ENCODE measurements around the gene RAPSN. TPM values are rescaled to one million over a fixed set of nuclear protein-coding genes. Genes with fewer than 3 reads are reported as not detected.

RAPSN gene
- total RNA-seq, 1 donor from 2014 or later, result 0.42 TPM

DNA sequence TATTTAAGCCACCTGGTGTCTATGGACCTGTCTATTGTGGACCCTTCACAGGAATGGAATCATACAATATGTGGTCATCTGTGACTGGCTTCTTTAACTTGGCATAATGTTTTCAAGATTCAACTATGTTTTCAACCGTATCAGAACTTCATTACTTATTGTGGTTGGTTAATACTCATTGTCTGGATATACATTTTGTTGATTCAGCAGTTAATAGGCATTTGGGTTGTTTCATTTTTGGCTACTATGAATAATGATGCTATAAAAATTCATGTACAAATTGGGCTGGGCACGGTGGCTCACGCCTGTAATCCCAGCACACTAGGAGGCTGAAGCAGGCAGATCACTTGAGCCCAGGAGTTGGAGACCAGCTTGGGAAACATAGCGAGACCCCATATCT, 2.5 kb upstream of the RAPSN start:
- no peak overlapping the region for H3K27ac Mint-ChIP-seq
- H3K4me3 Mint-ChIP-seq, result no peak overlapping the region
- no peaks in the 10 kb centered on the region for H3K9me3 Mint-ChIP-seq
- no peaks in the 10 kb centered on the region for H3K36me3 Mint-ChIP-seq (ENCODE audit: low read depth)
- intact Hi-C loops (cut with micrococcal nuclease), result no loop called here
- peaks cover 6% of the 10 kb centered on the region for H3K4me1 Mint-ChIP-seq
- no peaks in the 10 kb centered on the region for H3K27me3 Mint-ChIP-seq
- no peak for DNase-seq

DNA sequence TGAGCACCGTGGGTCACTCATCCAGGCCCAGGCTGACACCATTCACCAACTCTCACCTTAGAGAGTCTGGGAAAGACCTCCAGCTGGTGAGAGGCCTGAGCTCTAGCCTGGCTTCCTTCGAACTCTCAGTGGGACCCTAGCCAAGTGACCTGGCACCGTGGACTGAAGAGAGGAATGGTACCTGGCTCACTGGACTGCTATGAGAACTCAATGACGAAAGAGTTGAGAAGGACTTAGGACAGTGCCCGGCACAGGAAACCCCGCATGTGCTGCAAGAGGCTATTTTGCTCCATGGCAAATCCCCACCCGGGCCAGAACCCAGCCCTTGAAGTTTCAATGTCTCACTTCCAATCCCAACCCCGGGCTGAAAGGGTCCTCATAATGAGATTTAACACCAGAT, 605 bp upstream of the RAPSN start:
- DNase-seq, result no peak
- Mint-ChIP-seq H3K36me3 (ENCODE audit: low read depth) (no peaks in the 10 kb centered on the region), H3K4me1 (peaks cover 5% of the 10 kb centered on the region), H3K27ac (no peak overlapping the region), H3K27me3 (no peaks in the 10 kb centered on the region), H3K9me3 (no peaks in the 10 kb centered on the region), H3K4me3 (no peak overlapping the region)
- intact Hi-C loops (cut with micrococcal nuclease), result no loop called here

DNA sequence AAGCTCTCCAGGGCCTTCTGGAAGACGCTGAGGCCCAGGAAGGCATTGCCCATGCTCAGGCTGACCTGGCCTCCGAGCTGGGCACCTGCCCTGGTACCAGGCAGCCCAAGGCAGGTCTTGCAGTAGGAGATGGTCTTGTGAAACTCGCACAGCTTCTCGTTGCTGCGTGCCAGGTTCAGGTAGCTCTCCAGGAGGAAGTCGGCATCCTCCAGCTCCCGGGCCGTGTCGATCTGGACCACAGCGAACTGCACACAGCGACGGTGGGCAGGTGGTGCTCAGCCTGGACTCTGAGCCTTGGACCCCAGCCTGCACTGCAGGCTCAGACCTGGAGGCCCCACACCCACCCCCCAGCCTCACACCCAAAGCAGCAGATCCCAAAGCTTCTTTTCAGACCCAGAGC, 1.0 kb downstream of the RAPSN start:
- H3K27ac Mint-ChIP-seq, result no peak overlapping the region
- intact Hi-C loops (cut with micrococcal nuclease), result no loop called here
- H3K27me3 Mint-ChIP-seq, result no peaks in the 10 kb centered on the region
- H3K36me3 Mint-ChIP-seq (ENCODE audit: low read depth), result no peaks in the 10 kb centered on the region
- H3K4me3 Mint-ChIP-seq, result no peak overlapping the region
- no peaks in the 10 kb centered on the region for H3K9me3 Mint-ChIP-seq
- DNase-seq, result no peak
- H3K4me1 Mint-ChIP-seq, result peaks cover 2% of the 10 kb centered on the region

DNA sequence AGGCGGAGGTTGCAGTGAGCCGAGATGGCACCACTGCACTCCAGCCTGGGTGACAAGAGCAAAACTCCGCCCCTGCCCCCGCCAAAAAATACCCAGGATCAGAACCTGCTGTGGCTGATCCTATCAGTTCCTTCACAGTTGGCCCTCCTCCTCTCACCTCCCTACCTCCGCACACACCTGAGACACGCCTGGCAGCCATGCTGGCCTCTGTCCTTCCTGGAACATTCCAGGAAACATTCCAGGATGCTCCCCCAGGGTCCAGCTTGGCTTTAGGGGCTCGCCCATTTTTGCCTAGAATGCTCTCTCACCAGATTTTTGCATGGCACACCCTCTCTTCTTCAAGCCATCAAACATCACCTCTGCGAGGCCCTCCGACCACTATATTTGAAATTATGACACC, 2.1 kb downstream of the RAPSN start:
- peaks cover 2% of the 10 kb centered on the region for H3K4me1 Mint-ChIP-seq
- H3K9me3 Mint-ChIP-seq, result no peaks in the 10 kb centered on the region
- intact Hi-C loops (cut with micrococcal nuclease), result no loop called here
- no peaks in the 10 kb centered on the region for H3K27me3 Mint-ChIP-seq
- no peak for DNase-seq
- H3K36me3 Mint-ChIP-seq (ENCODE audit: low read depth), result no peaks in the 10 kb centered on the region
- no peak overlapping the region for H3K27ac Mint-ChIP-seq
- H3K4me3 Mint-ChIP-seq, result no peak overlapping the region

DNA sequence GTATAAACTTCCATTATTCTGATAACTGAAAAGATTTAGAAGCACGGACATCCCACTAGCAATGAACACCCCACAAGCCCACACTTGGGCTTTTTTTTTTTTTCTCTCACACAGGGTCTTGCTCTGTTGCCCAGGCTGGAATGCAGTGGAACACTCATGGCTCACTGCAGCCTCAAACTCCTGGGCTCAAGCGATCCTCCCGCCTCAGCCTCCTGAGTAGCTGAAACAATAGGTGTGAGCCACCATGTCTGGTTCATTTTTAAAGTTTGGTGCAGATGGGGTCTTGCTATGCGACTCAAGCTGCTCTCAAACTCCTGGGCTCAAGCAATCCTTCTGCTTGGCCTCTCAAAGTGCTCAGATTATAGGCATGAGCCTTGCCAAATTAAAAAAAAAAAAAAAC, 3.1 kb downstream of the RAPSN start:
- H3K9me3 Mint-ChIP-seq, result no peaks in the 10 kb centered on the region
- H3K36me3 Mint-ChIP-seq (ENCODE audit: low read depth), result no peaks in the 10 kb centered on the region
- H3K4me1 Mint-ChIP-seq, result peaks cover 2% of the 10 kb centered on the region
- H3K27me3 Mint-ChIP-seq, result no peaks in the 10 kb centered on the region
- intact Hi-C loops (cut with micrococcal nuclease), result no loop called here
- DNase-seq, result no peak
- H3K4me3 Mint-ChIP-seq, result no peak overlapping the region
- no peak overlapping the region for H3K27ac Mint-ChIP-seq

DNA sequence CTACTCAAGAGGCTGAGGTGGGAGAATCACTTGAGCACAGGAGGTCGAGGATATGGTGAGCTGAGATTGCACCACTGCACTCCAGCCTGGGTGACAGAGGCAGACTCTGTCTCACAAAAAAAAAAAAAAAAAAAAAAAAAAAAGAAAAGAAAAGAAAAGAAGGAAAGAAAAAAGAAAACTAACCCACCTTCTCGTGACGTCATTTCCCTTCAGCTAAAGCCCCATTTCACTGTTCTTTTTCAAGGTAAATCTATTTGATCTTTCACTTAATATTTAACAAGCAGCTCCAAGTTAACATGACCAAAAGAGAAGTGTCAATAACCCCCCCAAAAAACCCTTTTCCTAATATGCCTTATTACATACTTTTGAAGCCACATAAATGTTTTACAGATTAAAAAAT, 5.1 kb downstream of the RAPSN start:
- no peak for DNase-seq
- Mint-ChIP-seq H3K4me1 (peaks cover 2% of the 10 kb centered on the region), H3K27ac (no peak overlapping the region), H3K27me3 (no peaks in the 10 kb centered on the region), H3K4me3 (no peak overlapping the region), H3K9me3 (no peaks in the 10 kb centered on the region), H3K36me3 (ENCODE audit: low read depth) (no peaks in the 10 kb centered on the region)
- intact Hi-C loops (cut with micrococcal nuclease), result no loop called here

DNA sequence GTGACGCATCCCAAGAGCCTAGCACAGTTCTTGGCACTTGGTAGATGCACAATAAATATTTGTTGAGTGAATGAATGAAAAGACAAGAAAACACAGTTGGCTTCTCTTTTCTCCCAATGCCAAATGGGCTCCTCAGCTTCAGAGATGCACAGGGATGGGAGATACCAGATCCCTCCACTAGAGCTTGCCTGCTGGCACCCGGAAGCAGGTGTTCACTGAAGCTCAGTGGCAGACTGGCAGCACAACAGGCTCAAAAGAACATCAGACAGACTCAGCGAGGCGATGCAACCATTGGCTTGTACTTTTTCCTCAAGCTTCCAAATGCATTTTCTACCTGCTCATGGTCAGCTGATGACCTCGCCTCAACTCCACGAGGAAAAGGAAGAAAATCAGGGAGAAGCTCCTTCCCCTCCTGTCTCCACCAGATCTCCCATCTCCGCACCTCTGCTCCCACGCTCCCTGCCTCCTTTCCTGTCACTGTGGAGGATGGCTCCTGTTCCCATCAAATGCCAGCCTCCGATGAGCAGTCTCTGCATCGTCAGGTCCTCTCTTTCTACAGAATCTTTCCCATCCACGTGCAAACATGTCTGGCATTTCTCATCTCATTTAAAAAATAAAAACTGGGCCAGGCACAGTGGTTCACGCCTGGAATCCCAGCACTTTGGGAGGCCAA, 5.8 kb downstream of the RAPSN start:
- intact Hi-C loops (cut with micrococcal nuclease), result no loop called here
- Mint-ChIP-seq H3K4me3 (no peak overlapping the region), H3K4me1 (peaks cover 2% of the 10 kb centered on the region), H3K27ac (no peak overlapping the region), H3K27me3 (no peaks in the 10 kb centered on the region), H3K36me3 (ENCODE audit: low read depth) (no peaks in the 10 kb centered on the region), H3K9me3 (no peaks in the 10 kb centered on the region)
- no peak for DNase-seq

DNA sequence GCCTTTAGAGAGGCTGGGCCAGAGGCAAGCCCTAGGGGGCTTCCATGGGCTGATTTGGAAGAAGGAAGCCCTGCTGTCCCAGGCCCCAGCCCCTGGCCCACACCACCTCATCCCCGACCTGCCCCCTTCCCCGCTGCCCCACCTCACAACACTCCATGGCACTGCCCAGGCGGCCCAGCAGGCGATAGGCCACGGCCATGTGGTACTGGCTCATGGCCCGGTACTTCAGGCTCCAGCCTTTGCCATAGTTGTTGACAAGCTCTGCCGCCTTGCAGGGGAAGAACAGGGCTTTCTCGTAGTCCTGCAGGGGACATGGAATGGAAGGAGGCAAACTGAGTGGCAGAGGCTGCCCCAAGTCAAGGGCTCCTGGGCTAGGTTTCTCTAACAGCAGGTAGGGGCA, 6.4 kb downstream of the RAPSN start:
- H3K27ac Mint-ChIP-seq, result no peak overlapping the region
- intact Hi-C loops (cut with micrococcal nuclease), result no loop called here

DNA sequence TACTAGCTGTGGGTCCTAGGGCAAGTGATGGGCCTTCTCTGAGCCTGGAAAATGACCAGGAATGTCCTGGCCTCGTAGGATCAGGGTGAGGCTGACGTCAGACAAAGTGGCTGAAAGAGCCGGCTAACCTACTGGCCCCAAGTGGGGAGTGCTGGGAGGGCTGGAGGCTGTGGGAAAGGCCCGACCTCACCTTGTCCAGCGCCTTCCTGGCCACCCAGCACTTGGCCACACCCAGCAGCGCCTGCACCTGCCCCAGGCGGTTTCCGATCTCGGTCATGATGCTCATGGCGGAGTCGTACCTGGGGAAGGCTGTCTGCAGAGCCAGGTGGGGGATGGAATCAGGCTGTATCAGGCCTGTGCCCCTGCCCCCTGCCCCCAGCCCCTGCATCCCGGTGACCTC, 7.5 kb downstream of the RAPSN start:
- Mint-ChIP-seq H3K4me1 (no peaks in the 10 kb centered on the region), H3K9me3 (no peaks in the 10 kb centered on the region), H3K27me3 (no peaks in the 10 kb centered on the region), H3K36me3 (ENCODE audit: low read depth) (no peaks in the 10 kb centered on the region), H3K4me3 (no peak overlapping the region), H3K27ac (no peak overlapping the region)
- no peak for DNase-seq
- intact Hi-C loops (cut with micrococcal nuclease), result no loop called here

More for the DNA sequence above, 6.4 kb downstream of the RAPSN start:
- H3K4me3 Mint-ChIP-seq, result no peak overlapping the region
- H3K36me3 Mint-ChIP-seq (ENCODE audit: low read depth), result no peaks in the 10 kb centered on the region
- no peak for DNase-seq
- no peaks in the 10 kb centered on the region for H3K9me3 Mint-ChIP-seq
- H3K4me1 Mint-ChIP-seq, result peaks cover 2% of the 10 kb centered on the region
- H3K27me3 Mint-ChIP-seq, result no peaks in the 10 kb centered on the region

DNA sequence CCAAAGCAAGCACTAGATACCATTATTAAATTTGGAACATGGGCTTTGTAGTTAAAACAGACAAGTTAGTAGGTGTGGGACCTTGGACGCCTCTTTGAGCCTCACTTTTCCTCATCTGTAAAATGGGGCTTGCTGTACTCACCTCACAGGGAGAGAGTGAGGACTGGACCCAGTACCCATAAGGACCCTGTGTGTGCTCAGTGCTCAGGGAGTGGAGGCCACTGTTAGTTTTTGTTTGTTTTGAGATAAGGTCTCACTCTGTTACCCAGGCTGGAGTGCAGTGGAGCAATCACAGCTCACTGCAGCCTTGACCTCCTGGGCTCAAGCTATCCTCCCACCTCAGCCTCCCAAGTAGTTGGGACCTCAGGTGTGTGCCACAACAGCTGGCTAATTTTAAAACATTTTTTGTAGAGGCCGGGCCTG, 8.9 kb downstream of the RAPSN start:
- Mint-ChIP-seq H3K4me3 (no peak overlapping the region), H3K27ac (no peak overlapping the region), H3K9me3 (no peaks in the 10 kb centered on the region), H3K36me3 (ENCODE audit: low read depth) (no peaks in the 10 kb centered on the region), H3K4me1 (no peaks in the 10 kb centered on the region), H3K27me3 (no peaks in the 10 kb centered on the region)
- no peak for DNase-seq
- intact Hi-C loops (cut with micrococcal nuclease), result no loop called here

DNA sequence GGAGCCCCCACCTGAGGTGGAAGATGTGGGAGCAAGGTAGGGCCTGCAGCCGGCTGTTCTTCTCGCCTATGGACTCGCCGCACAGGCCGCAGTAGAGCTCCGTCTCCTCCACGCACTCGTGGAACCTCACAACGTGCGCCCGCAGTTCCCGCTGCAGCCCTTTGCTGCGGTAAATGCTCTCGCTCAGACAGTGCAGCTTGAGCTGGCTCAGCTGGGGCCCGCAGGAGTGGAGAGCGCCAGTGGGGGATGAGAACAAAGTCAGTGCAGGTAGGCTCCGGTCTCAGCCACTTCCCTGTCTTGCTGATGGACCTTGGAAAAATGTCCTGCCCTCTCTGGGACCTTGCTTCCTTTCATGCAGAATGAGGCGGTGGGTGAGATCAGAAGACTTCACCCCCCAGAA, 10.2 kb downstream of the RAPSN start:
- intact Hi-C loops (cut with micrococcal nuclease), result no loop called here
- no peaks in the 10 kb centered on the region for H3K27me3 Mint-ChIP-seq
- DNase-seq, result no peak
- no peak overlapping the region for H3K27ac Mint-ChIP-seq
- no peaks in the 10 kb centered on the region for H3K36me3 Mint-ChIP-seq (ENCODE audit: low read depth)
- H3K9me3 Mint-ChIP-seq, result no peaks in the 10 kb centered on the region
- H3K4me1 Mint-ChIP-seq, result no peaks in the 10 kb centered on the region
- H3K4me3 Mint-ChIP-seq, result no peak overlapping the region

DNA sequence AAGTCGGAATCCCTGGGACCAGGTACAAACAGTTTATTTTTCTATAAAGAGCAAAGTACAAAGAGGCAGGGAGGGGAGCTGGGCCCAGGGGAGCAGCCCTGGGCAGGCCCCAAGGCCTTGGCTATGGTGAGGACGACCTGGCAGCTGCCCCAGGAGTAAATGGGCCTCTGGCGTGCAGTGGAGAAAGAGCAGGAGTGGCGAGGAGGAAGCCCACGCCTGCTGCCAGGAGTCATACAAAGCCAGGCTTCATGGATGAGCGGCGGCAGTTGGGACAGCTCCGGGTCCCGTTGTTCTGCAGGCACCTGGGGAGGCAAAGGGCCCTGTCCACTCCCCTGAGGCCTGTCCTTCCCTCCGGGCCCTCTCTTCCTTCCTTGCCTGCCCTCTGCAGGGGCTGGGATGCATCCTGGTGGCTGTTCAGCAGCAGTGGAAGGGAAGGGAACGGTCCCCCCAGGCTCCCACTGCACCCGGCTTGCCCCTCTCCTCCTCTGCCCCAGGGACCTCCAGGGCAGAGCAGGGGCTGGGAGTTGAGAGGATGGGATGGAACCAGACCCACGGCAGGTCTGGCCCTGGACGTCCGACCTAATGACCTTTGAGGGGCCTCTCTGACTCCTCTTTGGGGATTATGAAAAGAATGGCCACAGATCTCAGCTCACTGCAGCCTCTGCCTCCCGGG, 11.1 kb downstream of the RAPSN start:
- no peaks in the 10 kb centered on the region for H3K36me3 Mint-ChIP-seq (ENCODE audit: low read depth)
- no peak overlapping the region for H3K4me3 Mint-ChIP-seq
- no peak overlapping the region for H3K27ac Mint-ChIP-seq
- DNase-seq, result no peak
- H3K9me3 Mint-ChIP-seq, result no peaks in the 10 kb centered on the region
- no peaks in the 10 kb centered on the region for H3K27me3 Mint-ChIP-seq
- no peaks in the 10 kb centered on the region for H3K4me1 Mint-ChIP-seq
- intact Hi-C loops (cut with micrococcal nuclease), result no loop called here

DNA sequence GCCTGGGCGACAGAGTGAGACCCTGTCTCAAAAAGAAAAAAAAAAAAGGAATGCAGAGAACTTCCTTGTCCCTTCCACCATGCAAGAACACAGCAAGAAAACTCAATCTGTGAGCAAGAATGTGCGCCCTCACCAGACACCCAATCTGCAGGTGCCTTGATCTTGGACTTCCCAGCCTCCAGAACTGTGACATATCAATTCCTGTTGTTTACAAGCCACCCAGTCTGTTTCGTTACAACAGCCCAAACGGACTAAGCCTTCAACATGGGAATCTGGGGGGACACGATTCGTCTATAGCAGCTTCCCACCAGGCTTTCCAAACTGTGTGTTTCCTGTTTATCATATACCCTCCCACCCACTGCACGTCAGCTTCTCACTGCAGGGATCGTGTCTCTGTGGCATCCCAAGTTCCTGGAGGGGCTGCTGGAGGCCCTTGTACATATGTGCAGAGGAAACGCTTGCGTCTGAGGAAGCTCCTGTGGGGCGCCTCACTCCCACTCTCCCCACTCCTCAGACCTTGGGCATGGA, 11.7 kb downstream of the RAPSN start:
- H3K4me1 Mint-ChIP-seq, result no peaks in the 10 kb centered on the region
- DNase-seq, result no peak
- no peak overlapping the region for H3K27ac Mint-ChIP-seq
- no peaks in the 10 kb centered on the region for H3K9me3 Mint-ChIP-seq
- H3K36me3 Mint-ChIP-seq (ENCODE audit: low read depth), result no peaks in the 10 kb centered on the region
- no peak overlapping the region for H3K4me3 Mint-ChIP-seq
- H3K27me3 Mint-ChIP-seq, result no peaks in the 10 kb centered on the region
- intact Hi-C loops (cut with micrococcal nuclease), result no loop called here

DNA sequence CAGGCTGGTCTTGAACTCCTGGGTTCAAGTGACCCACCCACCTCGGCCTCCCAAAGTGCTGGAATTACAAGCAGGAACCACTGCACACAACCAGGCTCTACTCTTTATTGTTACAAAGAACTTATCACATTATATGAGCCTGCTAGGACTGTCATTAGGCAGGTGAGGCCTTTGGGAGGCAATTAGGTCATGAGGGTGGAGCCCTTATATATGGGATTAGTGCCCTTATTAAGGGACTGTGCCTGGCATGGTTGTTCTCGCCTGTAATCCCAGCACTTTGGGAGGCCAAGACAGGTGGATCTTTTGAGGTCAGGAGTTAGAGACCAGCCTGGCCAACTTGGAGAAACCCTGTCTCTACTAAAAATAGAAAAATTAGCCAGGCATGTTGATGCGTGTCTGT, 12.2 kb downstream of the RAPSN start:
- no peak overlapping the region for H3K4me3 Mint-ChIP-seq
- H3K9me3 Mint-ChIP-seq, result no peaks in the 10 kb centered on the region
- intact Hi-C loops (cut with micrococcal nuclease), result no loop called here
- no peaks in the 10 kb centered on the region for H3K4me1 Mint-ChIP-seq
- no peaks in the 10 kb centered on the region for H3K27me3 Mint-ChIP-seq
- no peaks in the 10 kb centered on the region for H3K36me3 Mint-ChIP-seq (ENCODE audit: low read depth)
- DNase-seq, result no peak
- H3K27ac Mint-ChIP-seq, result no peak overlapping the region

DNA sequence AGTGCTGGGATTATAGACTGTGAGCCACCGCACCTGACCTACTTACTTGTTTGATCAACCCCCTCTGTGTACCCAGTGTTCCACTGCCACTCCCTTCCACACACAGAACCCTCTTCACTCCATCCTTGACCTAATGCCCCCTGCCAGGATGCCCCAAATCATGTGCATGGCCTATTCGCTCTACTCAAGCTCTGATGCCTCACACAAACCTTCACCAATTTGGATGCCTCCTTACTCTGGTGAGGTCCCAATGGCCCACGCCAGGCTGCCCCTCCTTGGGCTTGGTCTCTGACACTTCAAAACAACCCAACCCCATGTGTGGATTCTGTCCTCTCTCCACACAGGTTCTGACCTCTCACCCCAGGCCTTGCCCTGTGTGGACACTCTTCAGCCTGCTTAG, 13.2 kb downstream of the RAPSN start:
- H3K27ac Mint-ChIP-seq, result no peak overlapping the region
- intact Hi-C loops (cut with micrococcal nuclease), result no loop called here
- H3K4me3 Mint-ChIP-seq, result no peak overlapping the region
- DNase-seq, result no peak
- no peaks in the 10 kb centered on the region for H3K27me3 Mint-ChIP-seq
- no peaks in the 10 kb centered on the region for H3K36me3 Mint-ChIP-seq (ENCODE audit: low read depth)
- H3K9me3 Mint-ChIP-seq, result no peaks in the 10 kb centered on the region
- no peaks in the 10 kb centered on the region for H3K4me1 Mint-ChIP-seq

All from activated CD4-positive, alpha-beta T cell treated with anti-CD3 and anti-CD28 coated beads, Interleukin-2, amount 10 ng/mL, durations not matched to agents 24 days and 14 days (primary cell).